GM12878 (cell line): ENCODE results near the gene MVB12B. TPM values are rescaled to one million over a fixed set of nuclear protein-coding genes. Genes with fewer than 3 reads are reported as not detected.

Source experiments
- ATAC-seq: fragments of 200-7000 bp; cut with Tn5 transposase; 3 replicates; pipeline ENCODE4 v1.9.1; 2020; ENCODE audit warnings: mild to moderate bottlenecking, moderate library complexity
- BruUV-seq: library from RNA; stranded (reverse); fragments of 400-500 nt; replicated peaks from 2 replicates; lab custom pipeline; 2021; lab: Mats Ljungman, UMichigan
- CTCF ChIA-PET: fragments of 300-600 bp; sonication (Branson Sonifier 250); formaldehyde crosslinking; extraction: SDS; loops from one replicate; lab custom pipeline; 2021; ENCODE audit warnings: inconsistent platforms; lab: Yijun Ruan, JAX
- POLR2A ChIA-PET: fragments of 350-600 bp; formaldehyde crosslinking; extraction: SDS; loops from one replicate; lab custom pipeline; 2021; ENCODE audit warnings: inconsistent platforms; lab: Charles Lee
- RAD21 ChIA-PET: fragments of 300-600 bp; sonication (Branson Sonifier 250); formaldehyde crosslinking; loops from one replicate; lab custom pipeline; 2023; ENCODE audit warnings: antibody characterized with exemption; ENCODE audit not compliant: unreplicated experiment; lab: Charles Lee
- SMC1A ChIA-PET: fragments of 300-600 bp; sonication (Branson Sonifier 250); formaldehyde crosslinking; loops from one replicate; lab custom pipeline; 2023; ENCODE audit not compliant: unreplicated experiment, uncharacterized antibody; lab: Charles Lee
- DNase-seq: peaks from one replicate; pipeline ENCODE4 v3.0.0-alpha.2; 2011; ENCODE audit warnings: low read depth, low spot score
- FAIRE-seq: peaks from 3 replicates; lab custom pipeline; 2011; peaks lifted over from hg19 to GRCh38; lab: Jason Lieb, UNC
- H2AFZ ChIP-seq: 2 replicates; pipeline ENCODE4 v1.6.0; 2011; ENCODE audit warnings: low read depth, low read length, control low read depth; ENCODE audit not compliant: control insufficient read depth
- H3K27ac ChIP-seq: 2 replicates; pipeline ENCODE4 v1.5.1; 2011; ENCODE audit warnings: control low read depth; ENCODE audit not compliant: control insufficient read depth, insufficient read depth
- H3K27me3 ChIP-seq, 2 experiments: replicated peaks in 1 of 2; 2 replicates each; pipeline versions ENCODE4 v1.6.0 to v1.6.1; 2011; ENCODE audit warnings: low read length in 1 of 2; ENCODE audit not compliant: control insufficient read depth in 2 of 2, insufficient read depth in 2 of 2
- H3K36me3 ChIP-seq, 2 experiments: 2 replicates each; pipeline ENCODE4 v1.5.1; 2011; ENCODE audit warnings: low read length in 1 of 2; ENCODE audit not compliant: control insufficient read depth in 2 of 2, insufficient read depth in 2 of 2
- H3K4me1 ChIP-seq: 2 replicates; pipeline ENCODE4 v1.6.1; 2011; ENCODE audit warnings: mild to moderate bottlenecking, low read length, moderate library complexity, mixed read lengths; ENCODE audit not compliant: control insufficient read depth, insufficient read depth
- H3K4me2 ChIP-seq: 2 replicates; pipeline ENCODE4 v1.6.0; 2011; ENCODE audit warnings: control low read depth; ENCODE audit not compliant: control insufficient read depth, insufficient read depth
- H3K4me3 ChIP-seq: fragments of 200-600 bp; sonication (generic); 2 replicates; pipeline ENCODE4 v1.5.1; 2016
- H3K79me2 ChIP-seq: 2 replicates; pipeline ENCODE4 v1.6.0; 2011; ENCODE audit warnings: low read length; ENCODE audit not compliant: control insufficient read depth, insufficient read depth
- H3K9ac ChIP-seq: 2 replicates; pipeline ENCODE4 v1.8.0; 2011; ENCODE audit warnings: low read length, control low read depth, mixed read lengths; ENCODE audit not compliant: control insufficient read depth, insufficient read depth
- H3K9me3 ChIP-seq: replicated peaks from 3 replicates; pipeline ENCODE4 v1.5.1; 2011; ENCODE audit warnings: mild to moderate bottlenecking, low read length; ENCODE audit not compliant: control insufficient read depth, insufficient read depth
- H4K20me1 ChIP-seq: 2 replicates; pipeline ENCODE4 v1.6.0; 2011; ENCODE audit not compliant: control insufficient read depth, insufficient read depth
- BHLHE40 ChIP-seq, 2 experiments: fragments of 450-650 bp in 1 of 2; IDR thresholded peaks; 2 replicates each; pipeline ENCODE4 v1.6.1; 2011 to 2017; ENCODE audit warnings: low read depth in 2 of 2, borderline replicate concordance in 1 of 2, improper control_type of control experiment in 1 of 2, low read length in 1 of 2, mild to moderate bottlenecking in 1 of 2
- BRCA1 ChIP-seq: IDR thresholded peaks from 2 replicates; pipeline ENCODE4 v1.6.1; 2011; ENCODE audit warnings: low read depth, low read length, improper control_type of control experiment
- LARP7 ChIP-seq: fragments of 450-650 bp; IDR thresholded peaks from 2 replicates; pipeline ENCODE4 v1.6.1; 2017; ENCODE audit warnings: mild to moderate bottlenecking
- MTA2 ChIP-seq: fragments of 450-650 bp; IDR thresholded peaks from 2 replicates; pipeline ENCODE4 v1.6.1; 2016; ENCODE audit warnings: low read depth, mild to moderate bottlenecking, moderate library complexity
- NFYB ChIP-seq: IDR thresholded peaks from 2 replicates; pipeline ENCODE4 v1.6.1; 2011; ENCODE audit warnings: low read depth, mild to moderate bottlenecking, low read length, improper control_type of control experiment, moderate library complexity; ENCODE audit not compliant: insufficient read depth
- POLR2AphosphoS5 ChIP-seq: IDR thresholded peaks from 2 replicates; pipeline ENCODE4 v1.6.1; 2011; ENCODE audit warnings: mild to moderate bottlenecking, low read length, inconsistent platforms
- SRF ChIP-seq, 2 experiments: IDR thresholded peaks; 2 replicates each; pipeline ENCODE4 v1.6.1; 2011; ENCODE audit warnings: low read depth in 2 of 2, low read length in 2 of 2, mild to moderate bottlenecking in 1 of 2, moderate library complexity in 1 of 2
- TARDBP ChIP-seq: IDR thresholded peaks from 2 replicates; pipeline ENCODE4 v1.6.1; 2016; ENCODE audit warnings: borderline replicate concordance
- ZSCAN29 ChIP-seq: fragments of 450-650 bp; IDR thresholded peaks from 2 replicates; pipeline ENCODE4 v1.6.1; 2017; ENCODE audit warnings: mild to moderate bottlenecking, moderate library complexity
- WGBS: methylation state at CpG from one replicate; pipeline ENCODE4 v1.1.6; 2016; ENCODE audit warnings: low lambda C conversion rate; ENCODE audit not compliant: insufficient replicate concordance, insufficient coverage; ENCODE audit errors: missing lambda C conversion rate; 5-methylcytosine and 5-hydroxymethylcytosine counted together
- in situ Hi-C: fragments of 300-500 bp; cut with MboI; formaldehyde crosslinking; loops from 9 replicates; pipeline ENCODE4 v1.14.3; 2018; ENCODE audit warnings: mixed read lengths
- intact Hi-C: fragments of 100-400 bp; cut with micrococcal nuclease; formaldehyde crosslinking; loops from one replicate; pipeline ENCODE4 v1.14.2; 2022; ENCODE audit not compliant: unreplicated experiment
- polyA plus RNA-seq, 11 experiments: library from polyadenylated mRNA; depleted of rRNA in 4 of 11; unstranded in 6 of 11; stranded (reverse) in 5 of 11; fragments of >200 nt; fragmentation: Nextera tagmentation in 4 of 11; fragmentation: Illumina TruSeq in 1 of 11; extraction: Ambion mirVana in 4 of 11; extraction: Trizol in 1 of 11; gene quantifications; 1 replicate in 1 of 11; 2 replicates in 10 of 11; pipeline versions ENCODE4 v1.2.1 to v1.2.3, GENCODE V29; 2011 to 2016; ENCODE audit warnings: inconsistent platforms in 2 of 11, missing spikeins in 2 of 11, low read depth in 1 of 11
- total RNA-seq, 4 experiments: library from RNA; depleted of rRNA in 3 of 4; stranded (reverse); fragments of >200 nt in 3 of 4; fragmentation: Illumina TruSeq in 1 of 4; extraction: Trizol in 1 of 4; gene quantifications; 2 replicates each; pipeline versions ENCODE4 v1.2.1 to v1.2.3, GENCODE V29; 2013 to 2021

Gene MVB12B
- total and polyA plus RNA-seq, 10 of the 15 experiments (the other 5 are each of a cell fraction or from before 2014, with no cell fraction given) = 0.08 TPM; not detected in 9

GRCh38 chr9:126462617-126463016 lies 136.0 kb downstream of the MVB12B start (continued):
- no peak for TF ChIP-seq MTA2

- intact Hi-C loops = no loop called here
- Histone ChIP-seq H3K79me2 (no peaks in the 10 kb centered on the region), H3K27me3 (peaks cover 0 to 3% of the 10 kb centered on the region in 2 experiments; a peak in 2 of 4 replicates), H4K20me1 (no peaks in the 10 kb centered on the region), H2AFZ (no peak overlapping the region), H3K4me3 (no peak overlapping the region), H3K36me3 (no peaks in the 10 kb centered on the region), H3K4me1 (no peaks in the 10 kb centered on the region), H3K9me3 (no peaks in the 10 kb centered on the region), H3K27ac (no peak overlapping the region), H3K4me2 (no peak overlapping the region), H3K9ac (no peak overlapping the region)
- DNase-seq (no peak), ATAC-seq (no peak), FAIRE-seq (no peak)
- BruUV-seq = no TSS peak
- SMC1A ChIA-PET = interaction anchor here (0.8 kb wide), 1 partner anchor 36 kb away, joined by 4 read pairs; no protein-coding TSS in a partner anchor
- in situ Hi-C loops = no loop called here
- WGBS = 26% methylated on average over 2 of the region's 2 CpGs
- POLR2A ChIA-PET = no interaction called here
- CTCF ChIA-PET = no interaction called here
- RAD21 ChIA-PET = no interaction called here
- TF ChIP-seq BHLHE40 (IDR thresholded peaks at IDR 0.05; ENCODE audit: borderline replicate concordance in 1 of 2, low read depth in 2 of 2, low read length in 1 of 2) = no peak
These were observed 136.8 kb downstream of the MVB12B start for GRCh38 chr9:126463426-126463825.

GRCh38 chr9:126464694-126465441 lies 138.2 kb downstream of the MVB12B start:
- H4K20me1 ChIP-seq = no peaks in the 10 kb centered on the region
- TF ChIP-seq ZSCAN29 (no peak), SRF (IDR thresholded peaks at IDR 0.05; ENCODE audit: low read depth in 2 of 2, low read length in 2 of 2) (no peak), BRCA1 (no peak), TARDBP (no peak), LARP7 (no peak), POLR2AphosphoS5 (no peak), NFYB (no peak)
- ATAC-seq (no peak), DNase-seq (no peak), FAIRE-seq (no peak)
- no peaks in the 10 kb centered on the region for H3K9me3 ChIP-seq
- intact Hi-C loops = no loop called here
- H3K4me2 ChIP-seq = no peak overlapping the region
- BruUV-seq = no TSS peak
- no peaks in the 10 kb centered on the region for H3K79me2 ChIP-seq
- ChIA-PET SMC1A (no interaction called here), POLR2A (no interaction called here), RAD21 (no interaction called here), CTCF (interaction anchor here (0.5 to 1.3 kb wide), 2 partner anchors 26 to 76 kb away, joined by 3 read pairs; no protein-coding TSS in a partner anchor)
- no peak overlapping the region for H3K27ac ChIP-seq
- no peaks in the 10 kb centered on the region for H3K36me3 ChIP-seq
- H3K4me3 ChIP-seq = no peak overlapping the region
- no peak overlapping the region for H3K9ac ChIP-seq
- peaks cover 3 to 4% of the 10 kb centered on the region in 2 experiments; a peak in 3 of 4 replicates for H3K27me3 ChIP-seq
- H2AFZ ChIP-seq = no peak overlapping the region
- 59% methylated on average over 11 of the region's 11 CpGs for WGBS
- no peaks in the 10 kb centered on the region for H3K4me1 ChIP-seq
- in situ Hi-C loops = no loop called here
